ENCODE data around the gene CAPN3. TPM values are rescaled to one million over a fixed set of nuclear protein-coding genes. Genes with fewer than 3 reads are reported as not detected.

The CAPN3 gene
- total and polyA plus RNA-seq, 2 donors = 2.4 to 38.1 TPM

- no peak for DNase-seq (ENCODE audit: low read depth in 6 of 9, low spot score in 9 of 9)
- Histone ChIP-seq H3K36me3 (ENCODE audit: control insufficient read depth in 2 of 2, insufficient read depth in 2 of 2, low read length in 1 of 2) (peaks cover 11 to 33% of the 10 kb centered on the region in 2 donors), H3K27me3 (ENCODE audit: control insufficient read depth in 2 of 2, insufficient read depth in 1 of 2, low read length in 1 of 2) (no peaks in the 10 kb centered on the region), H3K9me3 (ENCODE audit: control insufficient read depth in 2 of 2, insufficient read depth in 1 of 2, low read length in 1 of 2) (no peaks in the 10 kb centered on the region), H3K27ac (ENCODE audit: low read depth in 1 of 2, low read length in 1 of 2) (no peak overlapping the region), H3K4me3 (ENCODE audit: low read length in 2 of 2) (no peak overlapping the region), H3K4me1 (ENCODE audit: control insufficient read depth in 2 of 2, insufficient read depth in 2 of 2, low read length in 2 of 2) (no peaks in the 10 kb centered on the region)
- 98% methylated on average over 5 of the region's 5 CpGs for WGBS
These were observed 11.2 kb upstream of the CAPN3 start for GRCh38 chr15:42348083-42348482.

- no peak overlapping the region for H3K27ac ChIP-seq (ENCODE audit: low read depth in 1 of 2, low read length in 1 of 2)
- H3K9me3 ChIP-seq (ENCODE audit: control insufficient read depth in 2 of 2, insufficient read depth in 1 of 2, low read length in 1 of 2) = no peaks in the 10 kb centered on the region
- no peak for DNase-seq (ENCODE audit: low read depth in 6 of 9, low spot score in 9 of 9)
- no peak overlapping the region for H3K4me3 ChIP-seq (ENCODE audit: low read length in 2 of 2)
- no peaks in the 10 kb centered on the region for H3K4me1 ChIP-seq (ENCODE audit: control insufficient read depth in 2 of 2, insufficient read depth in 2 of 2, low read length in 2 of 2)
- over 99% methylated on average over 2 of the region's 2 CpGs for WGBS
- H3K36me3 ChIP-seq (ENCODE audit: control insufficient read depth in 2 of 2, insufficient read depth in 2 of 2, low read length in 1 of 2) = peaks cover 11 to 28% of the 10 kb centered on the region in 2 donors
- H3K27me3 ChIP-seq (ENCODE audit: control insufficient read depth in 2 of 2, insufficient read depth in 1 of 2, low read length in 1 of 2) = no peaks in the 10 kb centered on the region
These were observed 10.1 kb upstream of the CAPN3 start for GRCh38 chr15:42349186-42349585.

- no peaks in the 10 kb centered on the region for H3K4me1 ChIP-seq (ENCODE audit: control insufficient read depth in 2 of 2, insufficient read depth in 2 of 2, low read length in 2 of 2)
- 96% methylated on average over 7 of the region's 7 CpGs for WGBS
- no peak overlapping the region for H3K4me3 ChIP-seq (ENCODE audit: low read length in 2 of 2)
- H3K36me3 ChIP-seq (ENCODE audit: control insufficient read depth in 2 of 2, insufficient read depth in 2 of 2, low read length in 1 of 2) = peaks cover 9 to 26% of the 10 kb centered on the region in 2 donors
- no peaks in the 10 kb centered on the region for H3K9me3 ChIP-seq (ENCODE audit: control insufficient read depth in 2 of 2, insufficient read depth in 1 of 2, low read length in 1 of 2)
- no peak overlapping the region for H3K27ac ChIP-seq (ENCODE audit: low read depth in 1 of 2, low read length in 1 of 2)
- DNase-seq (ENCODE audit: low read depth in 6 of 9, low spot score in 9 of 9) = no peak
- H3K27me3 ChIP-seq (ENCODE audit: control insufficient read depth in 2 of 2, insufficient read depth in 1 of 2, low read length in 1 of 2) = no peaks in the 10 kb centered on the region
These were observed 6.9 kb upstream of the CAPN3 start for GRCh38 chr15:42352401-42352800.

- 97% methylated on average over 6 of the region's 6 CpGs for WGBS
- H3K36me3 ChIP-seq (ENCODE audit: control insufficient read depth in 2 of 2, insufficient read depth in 2 of 2, low read length in 1 of 2) = peaks cover 9 to 26% of the 10 kb centered on the region in 2 donors
- no peak for DNase-seq (ENCODE audit: low read depth in 6 of 9, low spot score in 9 of 9)
- H3K27ac ChIP-seq (ENCODE audit: low read depth in 1 of 2, low read length in 1 of 2) = no peak overlapping the region
- no peaks in the 10 kb centered on the region for H3K4me1 ChIP-seq (ENCODE audit: control insufficient read depth in 2 of 2, insufficient read depth in 2 of 2, low read length in 2 of 2)
- no peaks in the 10 kb centered on the region for H3K27me3 ChIP-seq (ENCODE audit: control insufficient read depth in 2 of 2, insufficient read depth in 1 of 2, low read length in 1 of 2)
- H3K9me3 ChIP-seq (ENCODE audit: control insufficient read depth in 2 of 2, insufficient read depth in 1 of 2, low read length in 1 of 2) = no peaks in the 10 kb centered on the region
- H3K4me3 ChIP-seq (ENCODE audit: low read length in 2 of 2) = no peak overlapping the region
These were observed 6.2 kb upstream of the CAPN3 start for GRCh38 chr15:42353061-42353460.

- 98% methylated on average over 2 of the region's 2 CpGs for WGBS
- Histone ChIP-seq H3K27me3 (ENCODE audit: control insufficient read depth in 2 of 2, insufficient read depth in 1 of 2, low read length in 1 of 2) (no peaks in the 10 kb centered on the region), H3K36me3 (ENCODE audit: control insufficient read depth in 2 of 2, insufficient read depth in 2 of 2, low read length in 1 of 2) (peaks cover 9 to 26% of the 10 kb centered on the region in 2 donors), H3K4me3 (ENCODE audit: low read length in 2 of 2) (no peak overlapping the region), H3K9me3 (ENCODE audit: control insufficient read depth in 2 of 2, insufficient read depth in 1 of 2, low read length in 1 of 2) (no peaks in the 10 kb centered on the region), H3K4me1 (ENCODE audit: control insufficient read depth in 2 of 2, insufficient read depth in 2 of 2, low read length in 2 of 2) (no peaks in the 10 kb centered on the region), H3K27ac (ENCODE audit: low read depth in 1 of 2, low read length in 1 of 2) (no peak overlapping the region)
- no peak for DNase-seq (ENCODE audit: low read depth in 6 of 9, low spot score in 9 of 9)
These were observed 4.5 kb upstream of the CAPN3 start for GRCh38 chr15:42354824-42355223.

GRCh38 chr15:42355291-42355690, 4.0 kb upstream of the CAPN3 start:
- H3K4me3 ChIP-seq (ENCODE audit: low read length in 2 of 2) = no peak overlapping the region
- H3K36me3 ChIP-seq (ENCODE audit: control insufficient read depth in 2 of 2, insufficient read depth in 2 of 2, low read length in 1 of 2) = peaks cover 9 to 26% of the 10 kb centered on the region in 2 donors
- 97% methylated on average over 6 of the region's 6 CpGs for WGBS

DNA sequence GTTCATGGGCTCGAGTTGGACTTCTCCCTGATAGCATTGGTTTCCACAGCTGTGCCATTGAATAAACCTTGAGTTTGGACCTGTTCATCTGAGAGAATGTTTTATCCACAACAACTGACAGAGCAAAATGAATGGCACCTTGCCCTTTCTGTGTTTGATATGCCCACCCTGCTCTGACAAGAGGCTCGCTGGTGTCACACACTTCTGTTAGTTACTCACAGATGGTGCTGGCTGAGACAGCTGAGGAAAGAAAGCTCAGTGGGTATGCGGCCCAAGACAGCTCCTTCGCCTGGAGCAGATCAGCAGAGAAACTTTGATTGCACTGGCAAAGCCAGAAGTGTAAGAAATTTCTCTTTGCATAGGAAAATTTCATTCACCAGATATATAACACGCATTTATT, 2.5 kb upstream of the CAPN3 start:
- H3K27ac ChIP-seq (ENCODE audit: low read depth in 1 of 2, low read length in 1 of 2) = no peak overlapping the region
- H3K4me3 ChIP-seq (ENCODE audit: low read length in 2 of 2) = no peak overlapping the region
- H3K9me3 ChIP-seq (ENCODE audit: control insufficient read depth in 2 of 2, insufficient read depth in 1 of 2, low read length in 1 of 2) = no peaks in the 10 kb centered on the region
- H3K4me1 ChIP-seq (ENCODE audit: control insufficient read depth in 2 of 2, insufficient read depth in 2 of 2, low read length in 2 of 2) = no peaks in the 10 kb centered on the region
- WGBS = 97% methylated on average over 5 of the region's 5 CpGs
- H3K27me3 ChIP-seq (ENCODE audit: control insufficient read depth in 2 of 2, insufficient read depth in 1 of 2, low read length in 1 of 2) = no peaks in the 10 kb centered on the region
- H3K36me3 ChIP-seq (ENCODE audit: control insufficient read depth in 2 of 2, insufficient read depth in 2 of 2, low read length in 1 of 2) = peaks cover 9 to 21% of the 10 kb centered on the region in 2 donors
- no peak for DNase-seq (ENCODE audit: low read depth in 6 of 9, low spot score in 9 of 9)

More at GRCh38 chr15:42355291-42355690, 4.0 kb upstream of the CAPN3 start:
- Histone ChIP-seq H3K9me3 (ENCODE audit: control insufficient read depth in 2 of 2, insufficient read depth in 1 of 2, low read length in 1 of 2) (no peaks in the 10 kb centered on the region), H3K27me3 (ENCODE audit: control insufficient read depth in 2 of 2, insufficient read depth in 1 of 2, low read length in 1 of 2) (no peaks in the 10 kb centered on the region), H3K27ac (ENCODE audit: low read depth in 1 of 2, low read length in 1 of 2) (no peak overlapping the region), H3K4me1 (ENCODE audit: control insufficient read depth in 2 of 2, insufficient read depth in 2 of 2, low read length in 2 of 2) (no peaks in the 10 kb centered on the region)
- DNase-seq (ENCODE audit: low read depth in 6 of 9, low spot score in 9 of 9) = no peak

GRCh38 chr15:42358141-42358540, 1.2 kb upstream of the CAPN3 start:
- no peak for DNase-seq (ENCODE audit: low read depth in 6 of 9, low spot score in 9 of 9)
- no peaks in the 10 kb centered on the region for H3K4me1 ChIP-seq (ENCODE audit: control insufficient read depth in 2 of 2, insufficient read depth in 2 of 2, low read length in 2 of 2)
- H3K36me3 ChIP-seq (ENCODE audit: control insufficient read depth in 2 of 2, insufficient read depth in 2 of 2, low read length in 1 of 2) = peaks cover 4 to 9% of the 10 kb centered on the region in 2 donors
- H3K9me3 ChIP-seq (ENCODE audit: control insufficient read depth in 2 of 2, insufficient read depth in 1 of 2, low read length in 1 of 2) = no peaks in the 10 kb centered on the region
- WGBS = 98% methylated on average over 2 of the region's 2 CpGs
- H3K27me3 ChIP-seq (ENCODE audit: control insufficient read depth in 2 of 2, insufficient read depth in 1 of 2, low read length in 1 of 2) = no peaks in the 10 kb centered on the region
- no peak overlapping the region for H3K27ac ChIP-seq (ENCODE audit: low read depth in 1 of 2, low read length in 1 of 2)
- H3K4me3 ChIP-seq (ENCODE audit: low read length in 2 of 2) = no peak overlapping the region

DNA sequence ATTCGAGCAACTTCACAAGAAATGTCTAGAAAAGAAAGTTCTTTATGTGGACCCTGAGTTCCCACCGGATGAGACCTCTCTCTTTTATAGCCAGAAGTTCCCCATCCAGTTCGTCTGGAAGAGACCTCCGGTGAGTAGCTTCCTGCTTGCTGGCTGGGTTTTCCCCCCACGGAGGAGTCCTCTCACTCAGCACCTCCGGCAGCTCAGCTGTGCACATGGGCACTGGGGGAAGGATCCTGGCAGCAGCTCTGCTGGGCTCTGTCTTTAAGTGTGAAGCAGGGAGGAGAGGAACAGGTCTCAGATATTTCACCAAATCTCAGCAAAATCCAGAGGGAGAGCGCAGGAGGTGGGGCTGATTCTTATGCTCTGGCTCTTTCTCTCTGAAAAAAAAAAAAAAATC, 684 bp downstream of the CAPN3 start:
- no peaks in the 10 kb centered on the region for H3K27me3 ChIP-seq (ENCODE audit: control insufficient read depth in 2 of 2, insufficient read depth in 1 of 2, low read length in 1 of 2)
- peaks cover 0 to 4% of the 10 kb centered on the region in 2 donors for H3K36me3 ChIP-seq (ENCODE audit: control insufficient read depth in 2 of 2, insufficient read depth in 2 of 2, low read length in 1 of 2)
- no peaks in the 10 kb centered on the region for H3K4me1 ChIP-seq (ENCODE audit: control insufficient read depth in 2 of 2, insufficient read depth in 2 of 2, low read length in 2 of 2)
- DNase-seq (ENCODE audit: low read depth in 6 of 9, low spot score in 9 of 9) = no peak
- H3K9me3 ChIP-seq (ENCODE audit: control insufficient read depth in 2 of 2, insufficient read depth in 1 of 2, low read length in 1 of 2) = no peaks in the 10 kb centered on the region
- WGBS = 68% methylated on average over 7 of the region's 7 CpGs
- H3K4me3 ChIP-seq (ENCODE audit: low read length in 2 of 2) = no peak overlapping the region
- H3K27ac ChIP-seq (ENCODE audit: low read depth in 1 of 2, low read length in 1 of 2) = no peak overlapping the region

Measured in thymus (tissue), 11 donors.